ENCODE measurements around the gene CREB5. TPM values are rescaled to one million over a fixed set of nuclear protein-coding genes. Genes with fewer than 3 reads are reported as not detected.

Gene CREB5
- total RNA-seq, 3 donors from 2014 or later: 17.3 to 19.7 (median 18.0) TPM

DNA sequence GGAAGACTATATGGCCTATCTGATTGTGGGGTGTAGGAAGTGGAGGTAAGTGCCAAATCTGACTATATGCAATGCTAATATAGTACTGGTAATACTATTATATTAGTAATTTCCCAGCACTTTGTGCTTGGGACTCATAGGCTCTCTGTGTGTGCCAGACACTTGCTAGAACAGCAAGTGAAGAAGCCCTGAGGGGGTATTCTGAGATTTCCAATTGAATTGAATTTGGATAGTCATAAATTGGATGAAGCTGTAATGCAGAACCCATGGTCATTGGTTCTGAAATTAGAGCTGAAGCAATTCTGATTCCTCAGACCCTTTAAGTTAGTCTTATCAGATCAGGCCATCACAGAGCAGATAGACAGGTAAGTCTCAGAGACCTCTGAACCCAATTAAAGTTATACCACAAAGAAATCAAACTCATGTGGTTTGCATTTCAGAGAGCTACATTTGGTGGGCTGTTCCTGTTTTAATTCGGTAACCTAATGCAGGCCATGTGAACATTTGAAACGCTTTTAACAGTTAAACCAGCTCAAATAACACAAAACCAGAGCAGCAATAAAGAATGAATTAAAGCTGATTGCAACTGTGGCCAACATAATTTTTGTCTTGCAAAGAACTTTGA lies 179.5 kb downstream of the CREB5 start:
- Histone ChIP-seq H3K4me1 (peaks cover 0 to 8% of the 10 kb centered on the region in 2 donors), H3K36me3 (no peaks in the 10 kb centered on the region), H3K27me3 (no peaks in the 10 kb centered on the region), H3K9me3 (no peaks in the 10 kb centered on the region), H3K4me3 (no peak overlapping the region), H3K27ac (no peak overlapping the region)
- intact Hi-C loops (cut with DNase I; ENCODE audit: low total_unique reads): no loop called here
- TF ChIP-seq, protein P1, sequence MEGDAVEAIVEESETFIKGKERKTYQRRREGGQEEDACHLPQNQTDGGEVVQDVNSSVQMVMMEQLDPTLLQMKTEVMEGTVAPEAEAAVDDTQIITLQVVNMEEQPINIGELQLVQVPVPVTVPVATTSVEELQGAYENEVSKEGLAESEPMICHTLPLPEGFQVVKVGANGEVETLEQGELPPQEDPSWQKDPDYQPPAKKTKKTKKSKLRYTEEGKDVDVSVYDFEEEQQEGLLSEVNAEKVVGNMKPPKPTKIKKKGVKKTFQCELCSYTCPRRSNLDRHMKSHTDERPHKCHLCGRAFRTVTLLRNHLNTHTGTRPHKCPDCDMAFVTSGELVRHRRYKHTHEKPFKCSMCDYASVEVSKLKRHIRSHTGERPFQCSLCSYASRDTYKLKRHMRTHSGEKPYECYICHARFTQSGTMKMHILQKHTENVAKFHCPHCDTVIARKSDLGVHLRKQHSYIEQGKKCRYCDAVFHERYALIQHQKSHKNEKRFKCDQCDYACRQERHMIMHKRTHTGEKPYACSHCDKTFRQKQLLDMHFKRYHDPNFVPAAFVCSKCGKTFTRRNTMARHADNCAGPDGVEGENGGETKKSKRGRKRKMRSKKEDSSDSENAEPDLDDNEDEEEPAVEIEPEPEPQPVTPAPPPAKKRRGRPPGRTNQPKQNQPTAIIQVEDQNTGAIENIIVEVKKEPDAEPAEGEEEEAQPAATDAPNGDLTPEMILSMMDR (IDR thresholded peaks at IDR 0.05): no peak
- TF ChIP-seq POLR2AphosphoS5 (IDR thresholded peaks at IDR 0.05): no peak
- no peak for TF ChIP-seq POLR2A (IDR thresholded peaks at IDR 0.05)
- no peak for DNase-seq (ENCODE audit: low spot score in 2 of 2)

DNA sequence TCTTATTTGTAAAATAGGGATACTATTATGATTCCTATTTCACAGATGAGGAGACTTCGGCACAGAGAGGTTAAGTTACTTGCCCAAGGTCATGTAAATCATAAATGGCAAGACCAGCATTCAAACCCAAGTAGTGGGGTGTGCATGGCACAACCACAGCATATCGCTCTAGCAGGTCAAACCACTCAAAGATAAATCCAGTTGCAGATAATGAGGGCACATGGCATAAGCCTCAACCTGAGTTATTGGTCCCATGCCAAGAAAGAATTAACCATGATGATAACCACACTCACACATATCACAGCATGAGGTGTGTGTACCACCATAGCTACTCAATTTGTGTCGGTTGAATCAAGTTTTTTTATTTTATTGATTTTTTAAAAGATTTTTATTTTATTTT lies 180.5 kb downstream of the CREB5 start:
- Histone ChIP-seq H3K4me3 (no peak overlapping the region), H3K9me3 (no peaks in the 10 kb centered on the region), H3K4me1 (no peaks in the 10 kb centered on the region), H3K27ac (no peak overlapping the region), H3K27me3 (no peaks in the 10 kb centered on the region), H3K36me3 (no peaks in the 10 kb centered on the region)
- TF ChIP-seq POLR2AphosphoS5 (IDR thresholded peaks at IDR 0.05): no peak
- no peak for TF ChIP-seq POLR2A (IDR thresholded peaks at IDR 0.05)
- TF ChIP-seq, protein P1 (IDR thresholded peaks at IDR 0.05): no peak
- intact Hi-C loops (cut with DNase I; ENCODE audit: low total_unique reads): no loop called here
- DNase-seq (ENCODE audit: low spot score in 2 of 2): no peak

DNA sequence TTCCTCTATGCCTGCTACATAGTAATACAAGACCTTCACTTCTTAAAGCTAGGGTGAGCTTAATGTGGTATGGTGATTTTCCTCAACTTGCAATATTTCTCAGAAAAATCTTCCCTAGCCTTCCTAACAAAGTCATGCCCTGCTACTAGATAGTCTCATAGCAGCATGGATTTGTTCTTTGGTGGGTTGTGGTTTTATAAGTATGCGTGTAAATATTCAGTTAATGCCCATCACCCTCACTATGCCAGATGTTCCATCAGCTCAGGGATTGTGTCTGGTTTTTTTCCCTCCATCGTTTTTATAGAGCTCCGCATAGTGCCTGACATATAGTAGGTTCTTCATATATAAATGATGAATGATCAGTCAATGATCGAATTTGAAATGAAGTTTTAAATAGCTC lies 182.8 kb downstream of the CREB5 start:
- Histone ChIP-seq H3K27me3 (no peaks in the 10 kb centered on the region), H3K4me3 (no peak overlapping the region), H3K36me3 (no peaks in the 10 kb centered on the region), H3K4me1 (no peaks in the 10 kb centered on the region), H3K9me3 (no peaks in the 10 kb centered on the region), H3K27ac (no peak overlapping the region)
- intact Hi-C loops (cut with DNase I; ENCODE audit: low total_unique reads): no loop called here
- DNase-seq (ENCODE audit: low spot score in 2 of 2): no peak
- no peak for TF ChIP-seq POLR2A (IDR thresholded peaks at IDR 0.05)

DNA sequence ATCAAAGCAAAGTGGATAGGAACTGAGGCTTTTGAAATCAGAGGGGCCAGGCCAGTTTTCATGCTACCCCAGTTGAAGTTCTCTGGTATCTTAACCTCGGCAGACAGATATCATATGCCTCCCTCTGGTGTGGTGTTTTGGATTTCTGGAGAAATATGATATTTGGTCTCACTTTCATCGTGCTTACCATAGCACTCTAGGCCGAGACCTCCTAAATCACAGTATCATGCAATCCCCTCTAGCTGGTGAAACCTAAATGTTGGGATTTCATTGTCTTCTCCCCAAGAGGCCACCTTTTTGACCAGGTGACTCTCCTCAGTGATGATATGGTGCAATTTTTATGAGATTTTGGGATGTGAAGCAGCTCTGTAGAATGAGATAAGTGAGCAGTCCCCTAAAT lies 183.5 kb downstream of the CREB5 start:
- H3K27me3 ChIP-seq: no peaks in the 10 kb centered on the region
- TF ChIP-seq, protein P1 (IDR thresholded peaks at IDR 0.05): no peak
- TF ChIP-seq POLR2AphosphoS5 (IDR thresholded peaks at IDR 0.05) (no peak), POLR2A (IDR thresholded peaks at IDR 0.05) (no peak)
- no peaks in the 10 kb centered on the region for H3K36me3 ChIP-seq
- no peaks in the 10 kb centered on the region for H3K9me3 ChIP-seq
- intact Hi-C loops (cut with DNase I; ENCODE audit: low total_unique reads): no loop called here
- DNase-seq (ENCODE audit: low spot score in 2 of 2): no peak
- H3K4me3 ChIP-seq: no peak overlapping the region
- H3K4me1 ChIP-seq: no peaks in the 10 kb centered on the region
- H3K27ac ChIP-seq: no peak overlapping the region

DNA sequence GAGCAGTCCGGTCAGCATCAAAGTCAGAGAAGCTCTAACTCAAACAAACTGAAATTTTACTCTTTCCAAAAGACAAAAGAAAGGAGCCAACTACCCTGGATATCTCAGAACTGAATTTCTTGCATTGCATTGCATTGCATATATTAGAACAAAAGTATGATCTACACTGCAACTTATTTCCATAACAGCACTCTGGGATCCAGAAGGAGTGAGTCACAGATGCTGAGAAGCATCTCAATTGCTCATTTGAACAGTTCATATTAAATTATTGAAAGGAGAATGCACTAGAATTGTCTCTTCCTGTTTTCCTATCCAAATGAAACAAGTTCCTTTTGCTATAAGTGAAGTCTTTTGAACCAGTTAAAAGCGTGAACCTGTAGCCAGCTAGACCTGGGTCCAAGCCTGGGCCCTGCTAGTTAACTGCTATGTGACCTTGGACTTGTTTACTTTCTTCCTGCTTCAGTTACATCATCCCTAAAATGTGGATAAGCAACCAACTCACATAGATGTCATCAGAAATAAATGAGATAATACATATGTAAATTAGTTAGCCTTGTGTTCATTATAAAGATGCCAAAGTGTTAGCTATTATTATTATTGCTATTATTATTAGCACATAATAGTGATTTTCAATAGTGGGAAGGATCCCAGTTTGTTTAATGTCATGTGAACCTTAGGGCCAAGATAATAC lies 184.1 kb downstream of the CREB5 start:
- Histone ChIP-seq H3K36me3 (no peaks in the 10 kb centered on the region), H3K4me1 (no peaks in the 10 kb centered on the region), H3K4me3 (no peak overlapping the region), H3K27me3 (no peaks in the 10 kb centered on the region), H3K27ac (no peak overlapping the region), H3K9me3 (no peaks in the 10 kb centered on the region)
- DNase-seq (ENCODE audit: low spot score in 2 of 2): no peak
- intact Hi-C loops (cut with DNase I; ENCODE audit: low total_unique reads): no loop called here
- TF ChIP-seq, protein P1 (IDR thresholded peaks at IDR 0.05): no peak
- TF ChIP-seq POLR2AphosphoS5 (IDR thresholded peaks at IDR 0.05) (no peak), POLR2A (IDR thresholded peaks at IDR 0.05) (no peak)

Data from breast epithelium (tissue), 4 donors.